HEK293T (cell line): ENCODE results near the gene LTBP4.

ENCODE experiments used
- CTCF ChIA-PET: fragments of 350-600 bp; formaldehyde crosslinking; extraction: SDS; loops from one replicate; lab custom pipeline; 2021; ENCODE audit warnings: antibody characterized with exemption, inconsistent platforms; lab: Yijun Ruan, JAX
- POLR2A ChIA-PET: fragments of 350-600 bp; formaldehyde crosslinking; extraction: SDS; loops from one replicate; lab custom pipeline; 2020; ENCODE audit warnings: antibody characterized with exemption, inconsistent platforms; lab: Yijun Ruan, JAX
- DNase-seq: peaks from one replicate; pipeline ENCODE4 v3.0.0; 2012; ENCODE audit warnings: mixed read lengths; ENCODE audit errors: extremely low spot score
- ARNT ChIP-seq: fragments of 450-650 bp; IDR thresholded peaks from 2 replicates; pipeline ENCODE4 v1.6.1; 2017; ENCODE audit warnings: mild to moderate bottlenecking
- BHLHE40 ChIP-seq: fragments of 450-650 bp; IDR thresholded peaks from 2 replicates; pipeline ENCODE4 v1.6.1; 2016; ENCODE audit warnings: mild to moderate bottlenecking, moderate library complexity, borderline replicate concordance
- CTBP1 ChIP-seq: fragments of 450-650 bp; IDR thresholded peaks from 2 replicates; pipeline ENCODE4 v1.6.1; 2016; ENCODE audit warnings: borderline replicate concordance
- ELF4 ChIP-seq: fragments of 450-650 bp; IDR thresholded peaks from 2 replicates; pipeline ENCODE4 v1.6.1; 2017; ENCODE audit warnings: antibody characterized with exemption
- FOXA1 ChIP-seq: fragments of 450-650 bp; IDR thresholded peaks from 2 replicates; pipeline ENCODE4 v1.6.1; 2016; ENCODE audit warnings: mild to moderate bottlenecking
- FOXK2 ChIP-seq: fragments of 450-650 bp; IDR thresholded peaks from 2 replicates; pipeline ENCODE4 v1.6.1; 2016; ENCODE audit warnings: mild to moderate bottlenecking
- FOXM1 ChIP-seq: fragments of 450-650 bp; IDR thresholded peaks from 2 replicates; pipeline ENCODE4 v1.6.1; 2017; ENCODE audit warnings: mild to moderate bottlenecking, borderline replicate concordance
- HDGF ChIP-seq: fragments of 450-650 bp; IDR thresholded peaks from 2 replicates; pipeline ENCODE4 v1.6.1; 2017; ENCODE audit warnings: antibody characterized with exemption, borderline replicate concordance
- L3MBTL2 ChIP-seq: fragments of 450-650 bp; conservative IDR thresholded peaks from 2 replicates; pipeline ENCODE4 v1.6.1; 2016; ENCODE audit warnings: mild to moderate bottlenecking
- LEF1 ChIP-seq: fragments of 450-650 bp; IDR thresholded peaks from 2 replicates; pipeline ENCODE4 v1.6.1; 2017; ENCODE audit warnings: mild to moderate bottlenecking, borderline replicate concordance
- NFRKB ChIP-seq: fragments of 450-650 bp; IDR thresholded peaks from 2 replicates; pipeline ENCODE4 v1.6.1; 2016; ENCODE audit warnings: mild to moderate bottlenecking, moderate library complexity
- PKNOX1 ChIP-seq: fragments of 450-650 bp; IDR thresholded peaks from 2 replicates; pipeline ENCODE4 v1.6.1; 2016
- SP1 ChIP-seq: fragments of 450-650 bp; IDR thresholded peaks from 2 replicates; pipeline ENCODE4 v1.6.1; 2017
- SUZ12 ChIP-seq: fragments of 450-650 bp; IDR thresholded peaks from 2 replicates; pipeline ENCODE4 v1.6.1; 2016; ENCODE audit warnings: mild to moderate bottlenecking
- TARDBP ChIP-seq: fragments of 450-650 bp; IDR thresholded peaks from 2 replicates; pipeline ENCODE4 v1.6.1; 2016
- ZNF384 ChIP-seq: fragments of 450-650 bp; IDR thresholded peaks from 2 replicates; pipeline ENCODE4 v1.6.1; 2016

LTBP4 gene

GRCh38 chr19:40582467-40582866, 18.7 kb upstream of the LTBP4 start:
- POLR2A ChIA-PET = no interaction called here
- no peak for DNase-seq
- CTCF ChIA-PET = no interaction called here
- no peak for TF ChIP-seq TARDBP
- TF ChIP-seq ZNF384 = no peak
- no peak for TF ChIP-seq BHLHE40
- TF ChIP-seq ELF4 = no peak
- no peak for TF ChIP-seq FOXM1
- no peak for TF ChIP-seq SP1
- no peak for TF ChIP-seq L3MBTL2
- no peak for TF ChIP-seq PKNOX1
- TF ChIP-seq ARNT = no peak
- TF ChIP-seq SUZ12 = no peak
- TF ChIP-seq HDGF = no peak
- TF ChIP-seq CTBP1 = no peak
- TF ChIP-seq LEF1 = no peak
- TF ChIP-seq FOXK2 = no peak
- TF ChIP-seq FOXA1 = no peak

- TF ChIP-seq CTBP1 (no peak), ELF4 (no peak), LEF1 (no peak), SP1 (no peak), TARDBP (no peak), ZNF384 (no peak), L3MBTL2 (no peak), ARNT (no peak), HDGF (no peak), FOXM1 (no peak), PKNOX1 (no peak), SUZ12 (no peak), FOXK2 (no peak), BHLHE40 (no peak), FOXA1 (no peak), NFRKB (no peak)
- CTCF ChIA-PET = no interaction called here
- POLR2A ChIA-PET = no interaction called here
- DNase-seq = no peak
Observed at GRCh38 chr19:40583283-40583682, 17.9 kb upstream of the LTBP4 start.

- no peak for DNase-seq
- ChIA-PET POLR2A (no interaction called here), CTCF (no interaction called here)
- no peak for TF ChIP-seq PKNOX1
- no peak for TF ChIP-seq FOXK2
- no peak for TF ChIP-seq LEF1
- no peak for TF ChIP-seq HDGF
Observed at GRCh38 chr19:40584007-40584406, 17.2 kb upstream of the LTBP4 start.

GRCh38 chr19:40585241-40585981, 15.8 kb upstream of the LTBP4 start:
- TF ChIP-seq FOXA1 (no peak), CTBP1 (no peak)
- DNase-seq = no peak
- ChIA-PET CTCF (no interaction called here), POLR2A (no interaction called here)

- no peak for DNase-seq
- POLR2A ChIA-PET = no interaction called here
- CTCF ChIA-PET = no interaction called here
- TF ChIP-seq LEF1 (no peak), HDGF (no peak), CTBP1 (no peak), BHLHE40 (no peak), ZNF384 (no peak), SUZ12 (no peak), FOXK2 (no peak), PKNOX1 (no peak), NFRKB (no peak), FOXA1 (no peak), ARNT (no peak), ELF4 (no peak), L3MBTL2 (no peak), TARDBP (no peak), SP1 (no peak)
Observed at GRCh38 chr19:40585982-40586422, 15.2 kb upstream of the LTBP4 start.

- ChIA-PET CTCF (no interaction called here), POLR2A (no interaction called here)
- TF ChIP-seq HDGF (no peak), FOXK2 (no peak), L3MBTL2 (no peak), PKNOX1 (no peak), NFRKB (no peak), ZNF384 (no peak), ARNT (no peak), SUZ12 (no peak), LEF1 (no peak), SP1 (no peak), ELF4 (no peak), CTBP1 (no peak), BHLHE40 (no peak), FOXA1 (no peak), FOXM1 (no peak), TARDBP (no peak)
- DNase-seq = no peak
Observed at GRCh38 chr19:40586611-40587010, 14.6 kb upstream of the LTBP4 start.
